A673 (cell line): ENCODE measurements around the gene ADTRP. TPM values are rescaled to one million over a fixed set of nuclear protein-coding genes. Genes with fewer than 3 reads are reported as not detected.
A peak's percentile ranks its signal among the peaks of the same experiment; 100 is the strongest.

Experiments used
- BruUV-seq: library from RNA; stranded (reverse); fragments of 400-500 nt; replicated peaks from 2 replicates; lab custom pipeline; 2021; lab: Mats Ljungman, UMichigan
- CTCF ChIA-PET: fragments of 300-600 bp; sonication (Branson Sonifier 250); formaldehyde crosslinking; loops from one replicate; lab custom pipeline; 2022; ENCODE audit warnings: antibody characterized with exemption; lab: Charles Lee
- POLR2A ChIA-PET: fragments of 300-600 bp; sonication (Branson Sonifier 250); formaldehyde crosslinking; loops from one replicate; lab custom pipeline; 2022; ENCODE audit warnings: antibody characterized with exemption; ENCODE audit not compliant: low non-redundant PET; lab: Charles Lee
- DNase-seq: peaks from one replicate; pipeline ENCODE4 v3.0.0-alpha.2; 2015; ENCODE audit warnings: low spot score
- H3K27ac ChIP-seq: fragments of 200-600 bp; sonication (generic); 2 replicates; pipeline ENCODE4 v1.5.1; 2016; ENCODE audit warnings: mixed run types, low read depth, mild to moderate bottlenecking, mixed read lengths, antibody characterized with exemption, low read length; ENCODE audit not compliant: poor library complexity, severe bottlenecking
- H3K27me3 ChIP-seq: fragments of 200-600 bp; sonication (generic); replicated peaks from 2 replicates; pipeline ENCODE4 v1.6.1; 2017; ENCODE audit warnings: mixed run types, low read depth, mild to moderate bottlenecking, mixed read lengths, antibody characterized with exemption, low read length; ENCODE audit not compliant: insufficient read depth, poor library complexity
- H3K36me3 ChIP-seq: fragments of 200-600 bp; sonication (generic); 2 replicates; pipeline ENCODE4 v1.6.1; 2016; ENCODE audit warnings: mixed run types, mild to moderate bottlenecking, mixed read lengths, antibody characterized with exemption, low read length; ENCODE audit not compliant: insufficient read depth, poor library complexity, severe bottlenecking
- H3K4me1 ChIP-seq: fragments of 200-600 bp; sonication (generic); 2 replicates; pipeline ENCODE4 v1.6.1; 2017; ENCODE audit warnings: mixed run types, mild to moderate bottlenecking, mixed read lengths, antibody characterized with exemption, low read length; ENCODE audit not compliant: insufficient read depth, poor library complexity, severe bottlenecking
- H3K4me3 ChIP-seq: fragments of 200-600 bp; sonication (generic); 2 replicates; pipeline ENCODE4 v1.5.1; 2016; ENCODE audit warnings: low read depth, mixed run types, mild to moderate bottlenecking, mixed read lengths, low read length; ENCODE audit not compliant: poor library complexity, severe bottlenecking
- H3K9me3 ChIP-seq: fragments of 200-600 bp; sonication (generic); 2 replicates; pipeline ENCODE4 v1.6.1; 2016; ENCODE audit warnings: mixed run types, low read depth, mild to moderate bottlenecking, mixed read lengths, antibody characterized with exemption, low read length; ENCODE audit not compliant: poor library complexity, severe bottlenecking
- CTCF ChIP-seq: fragments of 300-800, 200-600 bp; sonication (generic); conservative IDR thresholded peaks from 2 replicates; pipeline ENCODE4 v1.5.1; 2017; ENCODE audit warnings: low read depth, mild to moderate bottlenecking, antibody characterized with exemption, low read length, moderate library complexity, mixed read lengths
- EZH2 ChIP-seq: fragments of 200-600 bp; sonication (generic); IDR thresholded peaks from 2 replicates; pipeline ENCODE4 v1.6.1; 2017; ENCODE audit warnings: borderline replicate concordance, low read depth, mild to moderate bottlenecking, mixed read lengths, antibody characterized with exemption, low read length; ENCODE audit not compliant: poor library complexity, severe bottlenecking
- intact Hi-C: fragments of 100-400 bp; cut with micrococcal nuclease; formaldehyde crosslinking; loops from one replicate; pipeline ENCODE4 v1.10.0; 2022; ENCODE audit not compliant: unreplicated experiment
- total RNA-seq: library from RNA; stranded (reverse); gene quantifications from 2 replicates; pipeline ENCODE4 v1.2.3, GENCODE V29; 2021

Gene ADTRP
- total RNA-seq, 1 experiment from 2014 or later, result not detected

GRCh38 chr6:11767978-11768756 is 10.4 kb downstream of the ADTRP start:
- POLR2A ChIA-PET, result no interaction called here
- BruUV-seq, result no TSS peak
- intact Hi-C loops, result no loop called here

GRCh38 chr6:11767458-11767857 is 11.1 kb downstream of the ADTRP start:
- DNase-seq, result no peak
- TF ChIP-seq CTCF, result no peak
- no peak for TF ChIP-seq EZH2
- ChIA-PET POLR2A (no interaction called here), CTCF (no interaction called here)
- Histone ChIP-seq H3K4me3 (no peak overlapping the region), H3K27me3 (no peaks in the 10 kb centered on the region), H3K9me3 (no peaks in the 10 kb centered on the region), H3K36me3 (no peaks in the 10 kb centered on the region), H3K4me1 (no peaks in the 10 kb centered on the region), H3K27ac (no peak overlapping the region)
- no TSS peak for BruUV-seq
- intact Hi-C loops, result no loop called here

More at GRCh38 chr6:11767978-11768756, 10.4 kb downstream of the ADTRP start:
- Histone ChIP-seq H3K4me3 (no peak overlapping the region), H3K4me1 (no peaks in the 10 kb centered on the region), H3K36me3 (no peaks in the 10 kb centered on the region), H3K9me3 (no peaks in the 10 kb centered on the region), H3K27me3 (no peaks in the 10 kb centered on the region), H3K27ac (no peak overlapping the region)
- CTCF ChIA-PET, result no interaction called here
- DNase-seq, result no peak
- TF ChIP-seq CTCF, result no peak
- TF ChIP-seq EZH2, result no peak

- peak; percentile 40 for DNase-seq
- POLR2A ChIA-PET, result no interaction called here
- Histone ChIP-seq H3K4me3 (no peak overlapping the region), H3K9me3 (no peaks in the 10 kb centered on the region), H3K27ac (no peak overlapping the region), H3K36me3 (no peaks in the 10 kb centered on the region), H3K4me1 (no peaks in the 10 kb centered on the region), H3K27me3 (no peaks in the 10 kb centered on the region)
- intact Hi-C loops, result no loop called here
- BruUV-seq, result no TSS peak
- TF ChIP-seq CTCF, result no peak
- no peak for TF ChIP-seq EZH2
- CTCF ChIA-PET, result no interaction called here
Observed at GRCh38 chr6:11766589-11767450, 11.8 kb downstream of the ADTRP start.
